ENCODE results near the gene CACNA1S.
A peak's percentile ranks its signal among the peaks of the same experiment; 100 is the strongest.

The CACNA1S gene

GRCh38 chr1:201140235-201140940, 28.2 kb upstream of the CACNA1S start:
- no peak for DNase-seq

GRCh38 chr1:201139756-201140155, 27.5 kb upstream of the CACNA1S start:
- no peak for DNase-seq

DNA sequence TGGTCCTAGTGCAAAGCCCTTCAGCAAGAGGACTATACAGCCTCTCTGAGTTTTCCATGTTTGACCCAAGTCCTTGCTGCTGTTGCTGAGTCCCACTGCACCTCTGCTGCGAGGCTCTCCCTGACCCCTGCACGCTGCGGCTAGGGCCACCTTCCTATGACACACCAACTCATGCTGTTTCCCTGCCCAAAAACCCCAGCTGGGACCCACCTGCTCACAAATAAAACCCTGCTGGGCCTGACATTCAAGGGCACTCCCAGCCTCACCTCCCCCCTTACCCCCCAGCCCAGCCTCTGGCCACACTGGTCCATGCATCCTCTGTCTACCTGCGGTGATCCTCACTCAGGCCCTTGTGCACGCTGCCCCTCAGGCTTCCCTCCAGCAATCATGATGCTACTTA, 27.1 kb upstream of the CACNA1S start:
- no peak for DNase-seq

- no peak for DNase-seq
These were observed 26.1 kb upstream of the CACNA1S start for GRCh38 chr1:201138311-201138840.

DNA sequence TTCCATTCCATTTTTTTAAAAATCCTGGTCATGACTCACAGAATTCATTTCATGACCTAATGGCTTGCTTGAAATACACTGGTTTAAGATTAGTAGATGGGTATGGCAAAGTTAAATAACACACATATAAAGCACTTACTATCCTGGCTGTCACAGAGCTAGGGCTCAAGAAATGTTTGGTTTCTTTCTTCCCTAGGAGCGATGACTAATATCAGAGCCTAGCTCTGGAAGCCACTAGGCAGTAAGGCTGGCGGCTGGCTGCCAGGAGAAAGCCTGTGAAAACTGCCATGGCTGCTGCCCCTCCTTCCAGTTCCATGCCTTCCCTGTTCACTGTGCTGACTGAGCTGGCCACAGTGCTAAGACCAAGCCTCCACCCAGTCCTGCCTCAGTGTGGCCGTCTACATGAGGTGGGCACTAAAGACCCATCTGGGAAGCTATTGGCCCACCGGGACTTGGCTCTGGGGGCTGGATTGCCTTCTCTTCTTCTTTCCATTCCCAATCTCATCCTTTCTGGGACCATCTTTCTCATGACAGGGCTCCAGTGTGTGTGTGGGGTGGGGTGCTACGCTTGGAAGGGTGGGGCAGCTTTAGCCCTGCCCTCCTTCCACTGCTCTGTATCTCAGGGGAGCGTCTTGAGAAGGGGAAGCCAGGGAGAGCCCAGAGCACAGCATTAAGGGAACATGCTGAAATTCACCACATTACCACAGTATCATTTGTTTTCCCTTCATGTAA, 25.5 kb upstream of the CACNA1S start:
- DNase-seq: no peak

DNA sequence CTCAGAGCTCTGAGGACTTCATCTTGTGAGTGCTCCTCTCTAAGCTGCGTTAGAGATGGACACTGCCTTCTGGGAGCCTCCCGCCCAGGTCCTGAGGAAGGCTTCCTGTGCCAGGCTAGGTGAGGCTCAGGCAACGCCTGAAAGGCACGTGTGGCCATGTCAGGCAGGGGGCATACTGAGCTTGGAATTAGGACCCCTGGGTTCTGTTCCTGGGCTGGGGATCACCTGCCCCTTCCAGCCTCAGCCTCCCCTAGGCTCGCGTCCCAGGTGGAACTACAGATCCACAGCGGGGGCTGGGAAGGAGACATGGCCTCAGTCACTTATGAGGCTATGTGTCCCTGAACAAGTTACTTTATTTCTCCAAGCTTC, 24.8 kb upstream of the CACNA1S start:
- no peak for DNase-seq

DNA sequence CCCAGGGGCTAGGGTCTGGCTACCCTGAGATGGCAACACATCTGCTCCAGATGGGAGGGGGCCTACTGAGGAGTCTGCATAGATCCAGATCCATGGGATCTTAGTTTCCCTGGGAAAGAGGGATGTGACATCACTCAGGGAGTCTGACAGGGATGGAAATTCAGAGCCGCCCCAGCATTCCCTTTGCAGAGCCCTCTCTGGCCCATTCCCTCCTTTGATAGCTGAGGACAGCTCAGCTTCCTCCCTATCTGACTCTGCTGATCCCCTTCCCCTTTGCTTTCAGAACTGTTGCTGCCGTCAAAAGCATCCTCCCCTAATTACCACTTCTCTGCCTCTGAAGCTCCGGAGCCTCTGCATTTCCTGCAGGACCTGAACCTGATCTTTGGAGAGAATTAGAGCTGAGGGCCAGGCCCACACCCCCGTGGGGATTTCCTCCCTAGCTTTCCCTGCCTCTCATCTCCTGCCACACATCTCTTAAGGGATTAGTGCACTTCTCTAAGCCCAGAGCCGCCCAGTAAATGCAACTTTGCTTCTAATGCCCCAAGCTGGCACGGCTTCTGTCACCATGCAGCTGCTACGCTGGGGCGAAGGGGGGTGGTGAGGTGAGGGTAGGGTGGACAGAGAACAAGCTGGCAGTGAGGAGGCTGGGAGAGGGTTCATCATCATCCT, 24.3 kb upstream of the CACNA1S start:
- no peak for DNase-seq

- DNase-seq: no peak
These were observed 22.2 kb upstream of the CACNA1S start for GRCh38 chr1:201134405-201134804.

GRCh38 chr1:201131398-201131797, 19.2 kb upstream of the CACNA1S start:
- DNase-seq: no peak

DNA sequence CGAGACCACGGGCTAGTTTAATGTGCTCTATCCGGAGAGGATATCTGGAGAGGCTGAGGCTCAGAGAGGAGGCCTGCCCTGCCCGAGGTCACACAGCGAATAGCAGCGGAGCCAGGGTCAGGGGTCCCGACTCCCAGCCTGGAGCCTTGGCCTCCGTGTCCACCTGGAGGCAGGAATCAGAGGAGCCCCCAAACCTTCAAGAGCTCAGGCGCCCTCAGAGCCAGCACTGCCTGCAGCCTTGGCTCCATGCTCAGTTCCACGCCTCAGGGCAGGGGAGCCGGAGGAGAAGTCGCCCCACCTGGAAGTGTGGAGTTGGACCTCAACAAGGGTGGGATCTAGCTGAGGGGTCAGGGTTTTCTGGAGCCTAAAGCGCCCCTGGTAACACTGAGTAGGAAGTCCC, 16.7 kb upstream of the CACNA1S start:
- DNase-seq: no peak

- no peak for DNase-seq
These were observed 16.2 kb upstream of the CACNA1S start for GRCh38 chr1:201128476-201128875.

GRCh38 chr1:201127755-201128455, 15.7 kb upstream of the CACNA1S start:
- no peak for DNase-seq

- no peak for DNase-seq
These were observed 14.9 kb upstream of the CACNA1S start, which contains the start of gene ASCL5 for GRCh38 chr1:201126832-201127754. Gene ASCL5 (minus strand): TSS chr1:201127184. CDS start chr1:201115372, 11,812 bp downstream.

GRCh38 chr1:201126463-201126831, 14.2 kb upstream of the CACNA1S start:
- no peak for DNase-seq

GRCh38 chr1:201125800-201126199, 13.6 kb upstream of the CACNA1S start:
- DNase-seq: no peak

GRCh38 chr1:201125019-201125418, 12.8 kb upstream of the CACNA1S start:
- no peak for DNase-seq

GRCh38 chr1:201123866-201124265, 11.6 kb upstream of the CACNA1S start:
- no peak for DNase-seq

DNA sequence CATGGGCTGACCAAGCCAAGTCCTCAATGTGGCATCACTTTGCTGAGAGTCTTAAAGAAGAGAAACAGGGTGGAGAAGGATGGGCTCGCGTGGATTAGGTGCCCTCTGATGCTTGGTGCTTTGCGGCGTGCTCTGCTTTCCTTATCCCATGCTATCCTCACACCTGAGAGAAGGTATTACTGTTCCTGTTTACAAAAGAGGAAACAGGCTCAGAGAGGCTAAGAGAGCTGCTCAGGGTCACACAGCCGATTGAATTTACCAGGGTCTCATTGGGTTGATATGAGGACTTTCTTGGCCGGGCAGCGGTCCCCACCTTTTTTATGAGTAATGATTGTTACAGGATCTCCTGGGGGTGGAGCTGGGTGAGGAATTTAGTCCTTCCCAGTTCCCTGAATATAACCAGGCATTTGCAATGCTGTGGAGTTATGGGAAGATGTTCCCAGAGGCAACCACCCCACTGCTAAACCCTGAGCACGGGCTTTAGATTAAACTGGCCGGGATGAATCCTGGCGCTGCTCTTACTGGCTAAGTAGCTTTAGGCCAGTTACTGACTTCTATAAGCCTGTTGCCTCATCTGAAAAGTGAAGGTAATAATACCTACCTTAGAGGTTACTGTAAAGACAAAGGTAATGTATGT, 10.2 kb upstream of the CACNA1S start:
- DNase-seq: no peak

DNA sequence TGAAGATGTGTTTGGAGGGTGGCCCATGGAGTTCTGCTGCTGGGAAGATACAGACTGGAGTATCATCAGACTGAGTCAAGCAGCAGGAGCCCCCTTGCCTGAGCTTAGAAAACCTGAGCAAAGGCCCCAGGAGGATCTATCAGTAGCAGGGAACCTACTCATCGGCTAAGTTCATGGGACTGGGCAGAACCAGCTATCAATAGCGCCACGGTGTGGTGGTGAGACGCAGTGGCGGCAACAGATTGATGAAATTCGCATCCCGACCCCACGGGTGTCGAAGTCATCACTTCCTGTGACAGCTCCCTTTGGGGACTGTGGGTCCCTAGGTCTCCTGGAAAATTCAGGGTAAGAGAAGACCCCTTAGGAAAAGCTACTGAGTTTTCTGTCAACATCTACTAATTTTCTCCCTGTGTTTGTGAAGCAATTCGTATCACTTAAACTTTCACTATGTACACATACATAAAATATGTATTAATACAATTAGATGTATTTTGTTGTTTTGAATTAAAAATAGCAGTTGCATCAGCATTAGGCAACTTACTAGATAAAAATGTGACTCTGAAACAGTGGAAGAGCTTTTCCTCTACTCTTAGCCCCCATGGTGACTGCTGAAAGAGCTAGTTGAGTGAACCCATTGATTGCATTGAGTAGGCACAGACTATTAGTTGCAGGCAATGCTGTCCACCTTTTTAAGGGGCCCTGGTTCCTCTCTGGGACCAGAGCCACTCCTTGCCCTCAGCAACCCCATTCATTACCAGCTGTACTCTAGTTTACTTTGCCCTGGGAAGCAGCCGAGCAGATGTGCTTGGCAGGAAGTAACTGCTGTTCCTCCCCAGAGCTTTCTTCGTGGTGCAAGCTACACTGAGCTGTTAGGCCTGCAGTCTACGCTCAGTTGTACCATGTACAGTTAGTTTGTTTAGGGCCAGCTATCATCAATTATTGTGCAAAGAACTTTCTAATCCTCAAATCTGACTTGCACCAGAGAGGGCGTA, 7.3 kb upstream of the CACNA1S start:
- peak; percentile 57 for DNase-seq

DNA sequence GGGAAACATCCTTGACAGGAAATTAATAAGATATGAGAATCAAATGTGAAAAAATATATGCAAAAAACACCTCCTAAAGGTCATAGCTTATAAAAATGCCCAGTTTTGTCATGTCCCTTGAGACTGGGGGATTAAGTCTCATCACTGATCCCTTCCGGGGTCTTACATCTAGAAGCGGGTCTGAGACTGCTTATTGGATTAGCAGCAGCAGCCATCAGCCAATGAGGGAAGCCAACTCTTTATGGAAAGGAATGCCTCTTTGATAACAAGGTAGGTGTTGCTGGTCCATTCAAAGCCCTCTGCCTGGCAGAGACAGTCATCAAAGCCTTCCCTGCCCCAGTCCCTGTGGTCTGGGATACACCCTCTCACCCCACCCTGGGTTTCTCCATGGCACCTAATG, 3.9 kb upstream of the CACNA1S start:
- DNase-seq: no peak
